Neural progenitor cell (in vitro differentiated cells): Measurements from ENCODE around the gene NEDD4L. TPM values are rescaled to one million over a fixed set of nuclear protein-coding genes. Genes with fewer than 3 reads are reported as not detected.

Experiments used
- DNase-seq: peaks from one replicate; pipeline ENCODE4 v3.0.0-alpha.2; 2016; ENCODE audit warnings: low spot score
- H2AFZ ChIP-seq: fragments of 200-600 bp; sonication (generic); replicated peaks from 2 replicates; pipeline ENCODE4 v1.6.1; 2016; ENCODE audit warnings: antibody characterized with exemption
- H3F3A ChIP-seq: fragments of 200-600 bp; sonication (generic); 2 replicates; pipeline ENCODE4 v1.6.1; 2016; ENCODE audit warnings: antibody characterized with exemption, low read depth
- H3K27ac ChIP-seq: fragments of 200-600 bp; sonication (generic); 2 replicates; pipeline ENCODE4 v1.5.1; 2016; ENCODE audit warnings: mild to moderate bottlenecking
- H3K27me3 ChIP-seq: fragments of 200-600 bp; sonication (generic); 2 replicates; pipeline ENCODE4 v1.6.1; 2016; ENCODE audit warnings: mild to moderate bottlenecking, moderate library complexity
- H3K36me3 ChIP-seq: fragments of 200-600 bp; sonication (generic); 2 replicates; pipeline ENCODE4 v1.5.1; 2016
- H3K4me1 ChIP-seq: fragments of 200-600 bp; sonication (generic); 2 replicates; pipeline ENCODE4 v1.6.1; 2016; ENCODE audit warnings: mixed run types
- H3K4me2 ChIP-seq: fragments of 200-600 bp; sonication (generic); 2 replicates; pipeline ENCODE4 v1.6.1; 2016
- H3K4me3 ChIP-seq: fragments of 200-600 bp; sonication (generic); 2 replicates; pipeline ENCODE4 v1.5.1; 2016
- H3K79me2 ChIP-seq: fragments of 200-600 bp; sonication (generic); 2 replicates; pipeline ENCODE4 v1.6.1; 2016; ENCODE audit warnings: low read depth
- H3K9ac ChIP-seq: fragments of 200-600 bp; sonication (generic); 2 replicates; pipeline ENCODE4 v1.6.1; 2016
- H3K9me3 ChIP-seq: fragments of 200-600 bp; sonication (generic); 2 replicates; pipeline ENCODE4 v1.5.1; 2016; ENCODE audit warnings: low read depth
- H4K20me1 ChIP-seq: fragments of 200-600 bp; sonication (generic); 2 replicates; pipeline ENCODE4 v1.6.1; 2016; ENCODE audit warnings: low read depth
- H3K27ac Mint-ChIP-seq: 3 replicates; pipeline ENCODE4 v1.8.0; 2021; ENCODE audit warnings: mixed read lengths
- H3K27me3 Mint-ChIP-seq: 2 replicates; pipeline ENCODE4 v1.8.0; 2022; ENCODE audit warnings: low read depth, mild to moderate bottlenecking, inconsistent platforms, moderate library complexity, mixed read lengths; ENCODE audit not compliant: insufficient read depth
- H3K36me3 Mint-ChIP-seq: 3 replicates; pipeline ENCODE4 v1.8.0; 2021; ENCODE audit warnings: mixed read lengths
- H3K4me1 Mint-ChIP-seq: 3 replicates; pipeline ENCODE4 v1.8.0; 2021; ENCODE audit warnings: mixed read lengths
- H3K4me3 Mint-ChIP-seq: 3 replicates; pipeline ENCODE4 v1.8.0; 2021; ENCODE audit warnings: mild to moderate bottlenecking, moderate library complexity, mixed read lengths
- H3K9me3 Mint-ChIP-seq: 3 replicates; pipeline ENCODE4 v1.8.0; 2020; ENCODE audit warnings: mixed read lengths
- EZH2 ChIP-seq: fragments of 200-600 bp; sonication (generic); IDR thresholded peaks from 2 replicates; pipeline ENCODE4 v1.6.1; 2017; ENCODE audit warnings: antibody characterized with exemption, mild to moderate bottlenecking, moderate library complexity
- EZH2phosphoT487 ChIP-seq: fragments of 200-600 bp; sonication (generic); IDR thresholded peaks from 2 replicates; pipeline ENCODE4 v1.6.1; 2017; ENCODE audit warnings: antibody characterized with exemption
- total RNA-seq: library from RNA; depleted of rRNA; stranded (reverse); fragments of >200 nt; gene quantifications from 2 replicates; pipeline ENCODE4 v1.2.3, GENCODE V29; 2015; ENCODE audit warnings: low replicate concordance
- TF ChIP-seq, protein P1 (sequence below): fragments of 200-600 bp; sonication (generic); IDR thresholded peaks from 2 replicates; pipeline ENCODE4 v1.5.1; 2017; ENCODE audit warnings: antibody characterized with exemption, mild to moderate bottlenecking

Gene NEDD4L
- total RNA-seq, 1 donor from 2014 or later, result 55.5 TPM

DNA sequence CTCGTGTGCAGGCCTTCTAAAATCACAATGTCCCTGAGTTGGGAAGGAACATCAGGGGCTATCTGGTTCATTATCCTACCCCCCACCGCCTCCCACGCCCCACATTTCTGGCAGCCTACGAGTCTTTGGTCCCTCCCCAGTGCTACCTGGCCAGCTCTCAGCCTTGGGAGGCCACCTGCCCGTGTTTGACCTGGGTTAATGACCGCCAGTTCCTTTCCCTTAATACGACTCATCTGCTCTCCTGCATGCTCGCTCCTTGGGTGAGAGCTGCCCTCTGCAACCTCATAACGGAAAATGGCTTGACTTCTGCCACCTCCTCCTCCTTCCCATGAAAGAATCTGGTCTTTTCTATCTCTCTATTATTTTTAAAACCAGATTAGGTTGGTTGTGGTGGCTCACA lies 112.5 kb downstream of the NEDD4L start:
- Mint-ChIP-seq H3K36me3 (peaks cover 2% of the 10 kb centered on the region), H3K4me3 (no peak overlapping the region), H3K27ac (no peak overlapping the region), H3K4me1 (no peaks in the 10 kb centered on the region), H3K27me3 (peaks cover 3% of the 10 kb centered on the region), H3K9me3 (no peaks in the 10 kb centered on the region)
- Histone ChIP-seq H3K9ac (no peak overlapping the region), H3K27ac (no peak overlapping the region), H3K4me2 (no peak overlapping the region), H3K27me3 (no peaks in the 10 kb centered on the region), H3F3A (no peaks in the 10 kb centered on the region), H3K79me2 (no peaks in the 10 kb centered on the region), H3K4me3 (no peak overlapping the region), H3K36me3 (no peaks in the 10 kb centered on the region), H3K4me1 (no peaks in the 10 kb centered on the region), H4K20me1 (peaks cover 13% of the 10 kb centered on the region), H2AFZ (no peak overlapping the region), H3K9me3 (no peaks in the 10 kb centered on the region)
- DNase-seq, result no peak
- no peak for TF ChIP-seq EZH2phosphoT487
- TF ChIP-seq, protein P1, sequence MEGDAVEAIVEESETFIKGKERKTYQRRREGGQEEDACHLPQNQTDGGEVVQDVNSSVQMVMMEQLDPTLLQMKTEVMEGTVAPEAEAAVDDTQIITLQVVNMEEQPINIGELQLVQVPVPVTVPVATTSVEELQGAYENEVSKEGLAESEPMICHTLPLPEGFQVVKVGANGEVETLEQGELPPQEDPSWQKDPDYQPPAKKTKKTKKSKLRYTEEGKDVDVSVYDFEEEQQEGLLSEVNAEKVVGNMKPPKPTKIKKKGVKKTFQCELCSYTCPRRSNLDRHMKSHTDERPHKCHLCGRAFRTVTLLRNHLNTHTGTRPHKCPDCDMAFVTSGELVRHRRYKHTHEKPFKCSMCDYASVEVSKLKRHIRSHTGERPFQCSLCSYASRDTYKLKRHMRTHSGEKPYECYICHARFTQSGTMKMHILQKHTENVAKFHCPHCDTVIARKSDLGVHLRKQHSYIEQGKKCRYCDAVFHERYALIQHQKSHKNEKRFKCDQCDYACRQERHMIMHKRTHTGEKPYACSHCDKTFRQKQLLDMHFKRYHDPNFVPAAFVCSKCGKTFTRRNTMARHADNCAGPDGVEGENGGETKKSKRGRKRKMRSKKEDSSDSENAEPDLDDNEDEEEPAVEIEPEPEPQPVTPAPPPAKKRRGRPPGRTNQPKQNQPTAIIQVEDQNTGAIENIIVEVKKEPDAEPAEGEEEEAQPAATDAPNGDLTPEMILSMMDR, result no peak
- TF ChIP-seq EZH2, result no peak

DNA sequence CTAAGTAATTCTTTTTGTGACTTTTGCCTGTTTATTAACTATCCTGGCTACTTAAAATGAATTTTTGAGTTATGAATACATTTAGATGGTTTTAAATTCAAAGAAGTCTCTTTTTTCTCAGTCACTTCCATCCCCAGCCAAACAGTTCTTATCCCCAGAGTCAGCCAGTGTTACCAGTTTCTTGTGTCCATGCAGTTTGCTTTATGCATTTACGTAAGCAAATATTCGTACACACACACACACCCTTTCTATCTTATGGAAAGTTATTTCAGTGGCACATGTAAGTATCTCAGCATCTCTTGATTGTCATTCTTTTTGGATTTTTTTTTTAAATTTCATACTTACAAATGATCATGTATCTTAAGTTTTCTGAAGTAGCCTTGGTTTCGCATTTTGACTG lies 113.2 kb downstream of the NEDD4L start:
- Mint-ChIP-seq H3K4me3 (no peak overlapping the region), H3K27ac (no peak overlapping the region), H3K27me3 (peaks cover 3% of the 10 kb centered on the region), H3K4me1 (no peaks in the 10 kb centered on the region), H3K36me3 (no peaks in the 10 kb centered on the region), H3K9me3 (no peaks in the 10 kb centered on the region)
- Histone ChIP-seq H3K27ac (no peak overlapping the region), H3K9me3 (no peaks in the 10 kb centered on the region), H3K9ac (no peak overlapping the region), H2AFZ (no peak overlapping the region), H3K4me3 (no peak overlapping the region), H3K4me1 (no peaks in the 10 kb centered on the region), H3K4me2 (no peak overlapping the region), H3K79me2 (no peaks in the 10 kb centered on the region), H4K20me1 (peaks cover 13% of the 10 kb centered on the region), H3F3A (no peaks in the 10 kb centered on the region), H3K36me3 (no peaks in the 10 kb centered on the region), H3K27me3 (no peaks in the 10 kb centered on the region)
- DNase-seq, result no peak
- no peak for TF ChIP-seq EZH2phosphoT487
- TF ChIP-seq, protein P1, result no peak

DNA sequence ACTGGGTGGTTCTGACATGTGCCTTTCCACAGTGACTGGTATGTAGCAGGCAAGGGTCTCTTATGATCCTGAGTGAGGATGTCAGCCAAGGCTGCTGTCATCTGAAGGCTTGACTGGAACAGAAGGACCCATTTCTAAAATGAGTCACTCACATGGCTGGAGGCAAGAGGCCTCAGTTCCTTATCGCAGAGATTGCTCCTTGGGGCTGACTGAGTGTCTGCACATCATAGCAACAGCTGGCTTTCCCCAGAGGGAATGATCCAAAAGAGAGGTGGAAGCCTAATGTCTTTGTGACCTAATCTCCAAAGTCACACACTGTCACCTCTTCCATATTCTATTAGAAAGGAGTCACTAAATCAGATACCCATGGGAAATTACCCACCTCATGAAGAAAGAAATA lies 114.0 kb downstream of the NEDD4L start:
- Histone ChIP-seq H3K27ac (no peak overlapping the region), H3K4me1 (no peaks in the 10 kb centered on the region), H2AFZ (no peak overlapping the region), H3K27me3 (no peaks in the 10 kb centered on the region), H3K9ac (no peak overlapping the region), H4K20me1 (peaks cover 13% of the 10 kb centered on the region), H3K4me3 (no peak overlapping the region), H3K36me3 (no peaks in the 10 kb centered on the region), H3K9me3 (no peaks in the 10 kb centered on the region), H3F3A (no peaks in the 10 kb centered on the region), H3K4me2 (no peak overlapping the region), H3K79me2 (no peaks in the 10 kb centered on the region)
- H3K27me3 Mint-ChIP-seq, result peaks cover 3% of the 10 kb centered on the region
- no peak for DNase-seq
- no peak overlapping the region for H3K4me3 Mint-ChIP-seq
- H3K36me3 Mint-ChIP-seq, result no peaks in the 10 kb centered on the region
- no peaks in the 10 kb centered on the region for H3K9me3 Mint-ChIP-seq
- TF ChIP-seq EZH2, result no peak
- TF ChIP-seq EZH2phosphoT487, result no peak
- TF ChIP-seq, protein P1, result no peak
- no peaks in the 10 kb centered on the region for H3K4me1 Mint-ChIP-seq
- H3K27ac Mint-ChIP-seq, result no peak overlapping the region
